Raji (cell line): ENCODE measurements around the gene RSPH9.

Experiments
- POLR2A ChIP-seq: IDR thresholded peaks from 2 replicates; pipeline ENCODE4 v1.6.1; 2011; ENCODE audit warnings: low read depth, low read length, control low read depth; ENCODE audit not compliant: insufficient read depth

RSPH9 gene

DNA sequence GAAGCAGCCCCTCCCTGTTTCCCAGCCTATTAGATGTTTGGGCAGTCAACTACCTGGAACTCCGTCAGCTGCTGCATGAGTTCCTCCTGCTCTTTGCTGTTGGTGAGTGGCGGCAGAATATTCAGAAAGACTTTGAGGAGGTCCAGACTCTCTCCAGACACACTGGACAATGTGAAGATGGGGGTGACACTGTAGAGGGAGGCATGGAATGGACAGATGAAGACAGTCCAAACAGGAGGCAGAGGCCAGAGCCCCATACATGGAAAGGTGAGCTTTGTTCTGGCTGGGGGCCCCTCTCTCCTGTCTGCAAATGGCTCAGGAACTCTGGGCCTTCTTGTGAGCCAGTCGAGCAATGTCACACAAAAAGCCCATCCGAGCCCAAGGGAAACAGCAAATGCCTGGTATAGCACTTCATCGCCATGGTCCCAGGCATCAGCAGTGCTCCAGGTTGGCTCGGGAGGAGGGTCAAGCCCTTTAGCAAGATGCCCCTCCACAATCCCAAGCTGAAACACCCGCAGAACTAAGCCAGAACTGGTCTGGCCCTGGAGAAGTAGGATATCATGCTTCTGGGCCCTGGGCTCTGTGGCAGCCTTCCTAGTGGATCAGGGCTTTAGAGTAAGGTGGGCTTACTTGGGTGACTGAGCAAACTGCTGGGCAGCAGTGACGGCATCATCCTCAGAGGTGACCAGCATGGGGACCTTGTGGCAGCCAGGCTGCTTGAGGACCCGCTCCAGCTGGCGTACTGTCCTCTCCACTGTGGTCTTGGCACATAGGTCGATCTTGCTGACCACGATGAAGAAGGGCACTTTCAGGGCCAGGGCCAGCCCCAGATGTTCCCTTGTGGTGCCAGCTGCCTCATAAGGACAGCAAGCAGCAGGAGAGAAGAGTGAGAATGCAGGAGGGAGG lies 20.7 kb upstream of the RSPH9 start:
- TF ChIP-seq POLR2A: no peak

GRCh38 chr6:43624786-43625288 lies 20.0 kb upstream of the RSPH9 start:
- TF ChIP-seq POLR2A: no peak

GRCh38 chr6:43625393-43625992 lies 19.3 kb upstream of the RSPH9 start:
- TF ChIP-seq POLR2A: no peak

- no peak for TF ChIP-seq POLR2A
Measured at GRCh38 chr6:43627008-43627825, 17.6 kb upstream of the RSPH9 start.

- TF ChIP-seq POLR2A: no peak; the same call in 1 of the 2 replicates
Measured at GRCh38 chr6:43628393-43629103, 16.3 kb upstream of the RSPH9 start.

GRCh38 chr6:43629104-43629504 lies 15.7 kb upstream of the RSPH9 start, which contains the start of gene GTPBP2:
TSS of gene GTPBP2 (minus strand) at chr6:43629264. CDS start at chr6:43629162, 102 bp downstream.
- no peak for TF ChIP-seq POLR2A

DNA sequence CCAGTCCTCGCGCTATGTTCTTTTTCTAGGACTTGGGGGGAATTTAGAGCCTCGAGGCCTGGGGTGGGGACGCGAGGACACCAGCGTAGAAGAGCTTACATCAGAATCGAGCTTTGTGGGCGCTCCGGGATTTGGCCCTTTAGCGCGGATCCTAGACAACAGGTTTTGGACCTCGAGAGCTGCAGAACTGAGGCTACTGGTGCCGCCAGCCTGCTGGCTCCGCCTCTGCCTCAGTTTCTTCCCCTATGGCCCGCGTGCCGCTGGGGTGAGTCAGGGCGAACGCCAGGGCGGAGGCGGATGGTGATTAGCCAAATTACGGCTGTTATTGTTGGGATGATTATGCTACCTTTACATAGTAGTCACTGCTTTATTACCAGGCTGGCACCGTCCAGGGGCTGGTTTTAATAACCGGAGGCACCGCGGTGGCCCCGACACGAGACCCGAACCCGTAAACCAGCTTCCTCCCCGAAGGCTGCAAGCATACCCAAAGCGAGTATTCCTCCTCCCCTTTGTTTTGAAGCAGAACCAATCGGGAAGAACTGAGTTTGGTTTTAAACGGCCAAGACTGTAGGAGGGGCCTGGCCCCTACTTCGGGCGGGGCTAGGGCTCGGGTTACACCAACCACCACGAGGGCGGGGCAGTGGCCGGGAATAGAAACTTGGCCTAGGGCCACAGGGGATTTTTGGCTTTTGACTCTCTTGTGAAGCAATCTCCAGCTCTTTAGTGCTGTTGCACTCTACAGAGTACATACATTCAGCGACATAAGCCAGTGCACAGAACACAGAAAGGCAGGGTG lies 15.1 kb upstream of the RSPH9 start:
- peak; percentile 87 for TF ChIP-seq POLR2A

- no peak for TF ChIP-seq POLR2A
Measured at GRCh38 chr6:43630980-43631619, 13.7 kb upstream of the RSPH9 start.

GRCh38 chr6:43634702-43635303 lies 10.0 kb upstream of the RSPH9 start:
- TF ChIP-seq POLR2A: no peak

DNA sequence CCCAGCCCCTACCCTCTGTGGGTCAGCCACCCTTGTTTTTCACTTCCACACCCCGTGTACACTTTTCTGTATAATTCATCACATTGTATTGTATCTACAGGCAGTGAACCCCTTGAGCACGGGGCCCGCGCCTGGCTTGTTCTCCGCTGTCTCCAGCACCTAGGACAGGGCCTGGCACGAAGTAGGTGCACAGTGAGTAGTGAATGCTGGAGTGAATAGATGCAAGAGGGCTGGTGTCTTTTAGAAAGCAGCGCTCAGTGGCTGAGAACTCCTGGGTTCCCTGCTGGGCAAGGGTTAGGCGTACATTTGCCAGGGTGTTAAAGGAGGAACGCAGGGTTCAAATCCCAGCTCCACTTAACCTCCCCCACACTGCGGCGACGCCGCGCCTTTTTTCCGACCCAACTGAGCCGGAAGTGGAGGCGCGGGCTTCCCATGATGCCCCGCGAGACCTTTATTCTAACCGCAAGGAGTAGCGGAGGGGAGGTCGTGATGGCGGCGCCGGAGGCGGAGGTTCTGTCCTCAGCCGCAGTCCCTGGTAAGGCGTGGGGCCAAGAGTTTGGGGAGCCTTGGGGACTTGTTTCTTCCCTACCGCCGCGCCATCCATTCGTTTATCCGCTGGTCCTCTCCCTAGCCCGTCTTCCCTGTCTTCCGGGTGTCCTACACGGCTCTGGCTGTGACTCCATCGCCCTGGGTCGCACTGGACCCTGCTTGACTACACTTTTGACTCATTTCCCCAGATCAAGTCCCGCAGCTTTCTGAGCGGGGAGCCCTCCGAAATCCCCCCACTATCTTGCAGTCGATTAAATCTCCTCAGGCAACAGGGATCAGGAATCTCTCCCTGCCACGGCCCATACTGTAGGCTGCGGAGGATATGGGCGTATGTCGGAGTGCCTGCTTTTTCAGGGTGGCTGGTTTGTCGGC lies 9.2 kb upstream of the RSPH9 start, which contains the start of gene MAD2L1BP:
Gene MAD2L1BP, plus strand, starts transcription at position 454 of the 921 bp plus-strand sequence. Its CDS starts 36 bp downstream, at position 490.
- TF ChIP-seq POLR2A: peak; percentile 98

- TF ChIP-seq POLR2A: no peak
Measured at GRCh38 chr6:43636308-43636659, 8.6 kb upstream of the RSPH9 start.
